HG03565 (cell line): ENCODE results near the gene FBXL4.

Experiments used
- ATAC-seq: cut with Tn5 transposase; IDR thresholded peaks from one replicate; pipeline ENCODE4 v1.9.1; 2021; ENCODE audit warnings: mild to moderate bottlenecking, moderate library complexity; ENCODE audit not compliant: unreplicated experiment

Gene FBXL4

GRCh38 chr6:98828211-98828788 lies 119.4 kb downstream of the FBXL4 start:
- ATAC-seq = no peak

GRCh38 chr6:98827295-98828159 lies 120.2 kb downstream of the FBXL4 start:
- ATAC-seq = no peak

GRCh38 chr6:98825600-98826230 lies 122.0 kb downstream of the FBXL4 start:
- no peak for ATAC-seq

- no peak for ATAC-seq
Observed at GRCh38 chr6:98824902-98825599, 122.7 kb downstream of the FBXL4 start.

GRCh38 chr6:98824162-98824901 lies 123.4 kb downstream of the FBXL4 start:
- no peak for ATAC-seq

GRCh38 chr6:98823428-98824161 lies 124.2 kb downstream of the FBXL4 start:
- ATAC-seq = no peak

GRCh38 chr6:98821756-98822405 lies 125.9 kb downstream of the FBXL4 start:
- no peak for ATAC-seq
